HCT116 (cell line): Measurements from ENCODE around the gene PARP8. TPM values are rescaled to one million over a fixed set of nuclear protein-coding genes. Genes with fewer than 3 reads are reported as not detected.

Experiments used
- ATAC-seq: fragments of 200-7000 bp; cut with Tn5 transposase; 2 replicates; pipeline ENCODE4 v1.9.1; 2020; ENCODE audit warnings: mild to moderate bottlenecking, moderate library complexity
- BruUV-seq: library from RNA; stranded (reverse); fragments of 400-500 nt; replicated peaks from 2 replicates; lab custom pipeline; 2021; lab: Mats Ljungman, UMichigan
- CTCF ChIA-PET: fragments of 300-600 bp; sonication (Branson Sonifier 250); formaldehyde crosslinking; loops from one replicate; lab custom pipeline; 2021; ENCODE audit warnings: antibody characterized with exemption; lab: Charles Lee
- POLR2A ChIA-PET: fragments of 300-600, 350-600 bp; sonication (Branson Sonifier 250); formaldehyde crosslinking; loops from one replicate; lab custom pipeline; 2021; ENCODE audit warnings: antibody characterized with exemption; lab: Charles Lee
- RAD21 ChIA-PET, 2 experiments: fragments of 300-600 bp; sonication (Branson Sonifier 250); formaldehyde crosslinking; loops; one replicate each; lab custom pipeline; 2023; ENCODE audit warnings: low total read pairs in 2 of 2; ENCODE audit not compliant: uncharacterized antibody in 2 of 2, unreplicated experiment in 2 of 2, low non-redundant PET in 1 of 2; lab: Charles Lee
- DNase-seq: peaks from one replicate; pipeline ENCODE4 v3.0.0-alpha.2; 2010; ENCODE audit warnings: low read depth, low spot score
- H2AFZ ChIP-seq: fragments of 200-600 bp; shearing (Covaris generic), sonication (generic); 2 replicates; pipeline ENCODE4 v1.6.1; 2017; ENCODE audit warnings: low read depth, mixed run types, mixed read lengths, antibody characterized with exemption, low read length; ENCODE audit not compliant: poor library complexity, severe bottlenecking
- H3K27ac ChIP-seq: 2 replicates; pipeline ENCODE4 v1.5.1; 2012; ENCODE audit warnings: low read depth, low read length
- H3K27me3 ChIP-seq: fragments of 200-600 bp; sonication (generic); 2 replicates; pipeline ENCODE4 v1.6.1; 2016; ENCODE audit warnings: mixed run types, low read length, mixed read lengths; ENCODE audit not compliant: insufficient read depth
- H3K36me3 ChIP-seq, 2 experiments: fragments of 200-500 bp in 1 of 2; fragments of 200-600 bp in 1 of 2; sonication (Bioruptor generic) in 1 of 2; sonication (generic) in 1 of 2; 2 replicates each; pipeline versions ENCODE4 v1.5.1 to v1.6.1; 2014 to 2016; ENCODE audit warnings: low read length in 2 of 2, inconsistent platforms in 1 of 2, mixed read lengths in 1 of 2, mixed run types in 1 of 2; ENCODE audit not compliant: insufficient read depth in 2 of 2, control insufficient read depth in 1 of 2
- H3K4me1 ChIP-seq, 2 experiments: fragments of 200-600 bp in 1 of 2; sonication (generic) in 1 of 2; 2 replicates each; pipeline versions ENCODE4 v1.5.1 to v1.6.1; 2012 to 2017; ENCODE audit warnings: low read length in 2 of 2, inconsistent platforms in 1 of 2, mild to moderate bottlenecking in 1 of 2, mixed read lengths in 1 of 2, mixed run types in 1 of 2, moderate library complexity in 1 of 2; ENCODE audit not compliant: insufficient read depth in 2 of 2, control insufficient read depth in 1 of 2
- H3K4me2 ChIP-seq: fragments of 200-600 bp; sonication (generic); 2 replicates; pipeline ENCODE4 v1.6.1; 2017; ENCODE audit warnings: mixed run types, low read length, mixed read lengths
- H3K4me3 ChIP-seq, 2 experiments: fragments of 200-600 bp in 1 of 2; sonication (generic) in 1 of 2; replicated peaks in 1 of 2; 2 replicates each; pipeline ENCODE4 v1.5.1; 2011 to 2016; ENCODE audit warnings: low read length in 2 of 2, control low read depth in 1 of 2, low read depth in 1 of 2, mild to moderate bottlenecking in 1 of 2, mixed read lengths in 1 of 2, mixed run types in 1 of 2
- H3K79me2 ChIP-seq: fragments of 200-600 bp; sonication (generic); 2 replicates; pipeline ENCODE4 v1.6.1; 2017; ENCODE audit warnings: mild to moderate bottlenecking, mixed run types, low read length, moderate library complexity, mixed read lengths; ENCODE audit not compliant: insufficient read depth
- H3K9ac ChIP-seq: fragments of 200-600 bp; sonication (generic); 2 replicates; pipeline ENCODE4 v1.6.1; 2016; ENCODE audit warnings: low read length, mixed read lengths
- H3K9me2 ChIP-seq: fragments of 200-600 bp; sonication (generic), shearing (Covaris generic); 2 replicates; pipeline ENCODE4 v1.6.1; 2017; ENCODE audit warnings: mixed run types, mild to moderate bottlenecking, moderate library complexity; ENCODE audit not compliant: insufficient read depth
- H3K9me3 ChIP-seq, 2 experiments: fragments of 200-500 bp in 1 of 2; fragments of 200-600 bp in 1 of 2; sonication (Bioruptor generic) in 1 of 2; sonication (generic) in 1 of 2; 2 replicates each; pipeline ENCODE4 v1.6.1; 2014 to 2017; ENCODE audit warnings: low read length in 2 of 2, mixed read lengths in 2 of 2, inconsistent platforms in 1 of 2, low read depth in 1 of 2, mild to moderate bottlenecking in 1 of 2, mixed run types in 1 of 2, moderate library complexity in 1 of 2; ENCODE audit not compliant: control insufficient read depth in 1 of 2, insufficient read depth in 1 of 2
- H4K20me1 ChIP-seq: fragments of 200-600 bp; sonication (generic), shearing (Covaris generic); 2 replicates; pipeline ENCODE4 v1.6.1; 2017; ENCODE audit warnings: mixed run types, mild to moderate bottlenecking, moderate library complexity; ENCODE audit not compliant: insufficient read depth
- CBX3 ChIP-seq: IDR thresholded peaks from 2 replicates; pipeline ENCODE4 v1.6.1; 2012; ENCODE audit warnings: low read depth
- CEBPB ChIP-seq: IDR thresholded peaks from 2 replicates; pipeline ENCODE4 v1.6.1; 2012; ENCODE audit warnings: low read depth
- EGR1 ChIP-seq: IDR thresholded peaks from 2 replicates; pipeline ENCODE4 v1.6.1; 2012; ENCODE audit warnings: low read depth
- ELF1 ChIP-seq: IDR thresholded peaks from 2 replicates; pipeline ENCODE4 v1.6.1; 2012; ENCODE audit warnings: low read depth, borderline replicate concordance
- EZH2 ChIP-seq: fragments of 200-600 bp; sonication (generic); IDR thresholded peaks from 2 replicates; pipeline ENCODE4 v1.6.1; 2017; ENCODE audit warnings: antibody characterized with exemption, mixed run types
- EZH2phosphoT487 ChIP-seq: fragments of 200-600 bp; IDR thresholded peaks from 2 replicates; pipeline ENCODE4 v1.6.1; 2018; ENCODE audit warnings: antibody characterized with exemption, borderline replicate concordance
- FOSL1 ChIP-seq: IDR thresholded peaks from 2 replicates; pipeline ENCODE4 v1.6.1; 2012; ENCODE audit warnings: low read depth
- JUND ChIP-seq: IDR thresholded peaks from 2 replicates; pipeline ENCODE4 v1.6.1; 2012
- POLR2AphosphoS5 ChIP-seq: IDR thresholded peaks from 2 replicates; pipeline ENCODE4 v1.6.1; 2011; ENCODE audit warnings: mild to moderate bottlenecking, low read depth, low read length, moderate library complexity
- SIN3A ChIP-seq: IDR thresholded peaks from 2 replicates; pipeline ENCODE4 v1.6.1; 2012; ENCODE audit warnings: low read depth
- SP1 ChIP-seq: IDR thresholded peaks from 2 replicates; pipeline ENCODE4 v1.6.1; 2012; ENCODE audit warnings: low read depth
- ZNF274 ChIP-seq: fragments of 200-500 bp; sonication (Bioruptor generic); IDR thresholded peaks from 2 replicates; pipeline ENCODE4 v1.6.1; 2014; ENCODE audit warnings: mild to moderate bottlenecking, low read depth, low read length, inconsistent platforms
- intact Hi-C: fragments of 100-400 bp; cut with micrococcal nuclease; formaldehyde crosslinking; loops from 2 replicates; pipeline ENCODE4 v1.10.0; 2022
- total RNA-seq: library from RNA; stranded (reverse); gene quantifications from one replicate; pipeline ENCODE4 v1.2.1, GENCODE V29; 2021; ENCODE audit not compliant: unreplicated experiment
- TF ChIP-seq, protein P1 (sequence below), 3 experiments: fragments of 200-600 bp in 1 of 3; sonication (generic) in 1 of 3; IDR thresholded peaks in 2 of 3; conservative IDR thresholded peaks in 1 of 3; 2 replicates each; pipeline ENCODE4 v1.5.1; 2012 to 2017; ENCODE audit warnings: low read depth in 2 of 3, low read length in 2 of 3, antibody characterized with exemption in 1 of 3, borderline replicate concordance in 1 of 3, control low read depth in 1 of 3, mild to moderate bottlenecking in 1 of 3, mixed read lengths in 1 of 3, mixed run types in 1 of 3, moderate library complexity in 1 of 3; ENCODE audit not compliant: insufficient read depth in 1 of 3
- TF ChIP-seq, protein P2 (sequence below): IDR thresholded peaks from 2 replicates; pipeline ENCODE4 v1.6.1; 2011; ENCODE audit warnings: mild to moderate bottlenecking, low read length, moderate library complexity; ENCODE audit not compliant: insufficient replicate concordance; ENCODE audit errors: extremely low read depth

PARP8 gene
- total RNA-seq, 1 experiment from 2014 or later = 19.0 TPM

DNA sequence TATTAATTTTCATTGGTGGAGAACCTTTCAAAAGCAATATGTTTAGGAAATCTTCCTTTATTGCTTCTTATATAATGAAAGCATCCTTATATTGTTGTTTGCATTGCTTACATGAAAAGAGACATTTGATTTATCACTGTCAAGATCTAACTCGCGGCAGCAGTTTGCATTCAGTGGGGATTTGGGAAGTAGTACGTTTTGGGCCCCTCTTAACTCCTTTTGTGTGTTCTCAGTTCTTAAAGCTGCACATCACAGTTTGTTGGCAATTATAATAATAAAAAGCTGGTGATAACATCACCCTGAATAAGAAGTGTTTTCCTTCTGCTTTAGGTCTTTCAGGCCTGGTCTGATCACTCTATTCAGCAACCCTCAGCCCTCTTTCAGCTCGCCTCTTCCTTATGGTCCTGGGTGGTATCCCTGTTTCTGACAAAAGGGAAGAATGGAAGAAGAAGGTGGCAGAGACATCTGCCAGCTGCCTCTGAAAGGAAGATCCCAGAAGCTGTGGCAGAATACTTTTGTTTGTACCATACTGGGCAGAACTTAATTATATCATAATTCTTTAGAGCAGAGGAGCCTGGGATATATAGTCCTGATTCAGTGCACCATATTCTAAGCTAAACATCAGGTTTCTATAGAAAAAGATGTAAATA lies 53.7 kb downstream of the PARP8 start:
- H3K9ac ChIP-seq = no peak overlapping the region
- DNase-seq (no peak), ATAC-seq (no peak)
- ChIA-PET RAD21 (no interaction called here), CTCF (interaction anchor here (1.6 kb wide), 1 partner anchor 28 kb away, joined by 4 read pairs; no protein-coding TSS in a partner anchor), POLR2A (no interaction called here)
- no peak overlapping the region for H3K4me3 ChIP-seq
- no peak overlapping the region for H2AFZ ChIP-seq
- intact Hi-C loops = no loop called here
- no peaks in the 10 kb centered on the region for H3K9me3 ChIP-seq
- no peaks in the 10 kb centered on the region for H3K27me3 ChIP-seq
- no peaks in the 10 kb centered on the region for H3K4me1 ChIP-seq
- BruUV-seq = no TSS peak
- no peaks in the 10 kb centered on the region for H3K9me2 ChIP-seq
- H3K4me2 ChIP-seq = no peak overlapping the region
- no peaks in the 10 kb centered on the region for H3K36me3 ChIP-seq
- TF ChIP-seq EZH2 (no peak), ZNF274 (no peak), SP1 (no peak), FOSL1 (no peak), ELF1 (no peak), POLR2AphosphoS5 (no peak), EGR1 (no peak), SIN3A (no peak), JUND (no peak), CBX3 (no peak), CEBPB (no peak), EZH2phosphoT487 (no peak)
- TF ChIP-seq, protein P1, sequence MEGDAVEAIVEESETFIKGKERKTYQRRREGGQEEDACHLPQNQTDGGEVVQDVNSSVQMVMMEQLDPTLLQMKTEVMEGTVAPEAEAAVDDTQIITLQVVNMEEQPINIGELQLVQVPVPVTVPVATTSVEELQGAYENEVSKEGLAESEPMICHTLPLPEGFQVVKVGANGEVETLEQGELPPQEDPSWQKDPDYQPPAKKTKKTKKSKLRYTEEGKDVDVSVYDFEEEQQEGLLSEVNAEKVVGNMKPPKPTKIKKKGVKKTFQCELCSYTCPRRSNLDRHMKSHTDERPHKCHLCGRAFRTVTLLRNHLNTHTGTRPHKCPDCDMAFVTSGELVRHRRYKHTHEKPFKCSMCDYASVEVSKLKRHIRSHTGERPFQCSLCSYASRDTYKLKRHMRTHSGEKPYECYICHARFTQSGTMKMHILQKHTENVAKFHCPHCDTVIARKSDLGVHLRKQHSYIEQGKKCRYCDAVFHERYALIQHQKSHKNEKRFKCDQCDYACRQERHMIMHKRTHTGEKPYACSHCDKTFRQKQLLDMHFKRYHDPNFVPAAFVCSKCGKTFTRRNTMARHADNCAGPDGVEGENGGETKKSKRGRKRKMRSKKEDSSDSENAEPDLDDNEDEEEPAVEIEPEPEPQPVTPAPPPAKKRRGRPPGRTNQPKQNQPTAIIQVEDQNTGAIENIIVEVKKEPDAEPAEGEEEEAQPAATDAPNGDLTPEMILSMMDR (IDR thresholded peaks at IDR 0.05 in 2 of 3, conservative IDR thresholded peaks at IDR 0.05 in 1 of 3; ENCODE audit: borderline replicate concordance in 1 of 3, insufficient read depth in 1 of 3, low read depth in 2 of 3, low read length in 2 of 3) = no peak
- TF ChIP-seq, protein P2, sequence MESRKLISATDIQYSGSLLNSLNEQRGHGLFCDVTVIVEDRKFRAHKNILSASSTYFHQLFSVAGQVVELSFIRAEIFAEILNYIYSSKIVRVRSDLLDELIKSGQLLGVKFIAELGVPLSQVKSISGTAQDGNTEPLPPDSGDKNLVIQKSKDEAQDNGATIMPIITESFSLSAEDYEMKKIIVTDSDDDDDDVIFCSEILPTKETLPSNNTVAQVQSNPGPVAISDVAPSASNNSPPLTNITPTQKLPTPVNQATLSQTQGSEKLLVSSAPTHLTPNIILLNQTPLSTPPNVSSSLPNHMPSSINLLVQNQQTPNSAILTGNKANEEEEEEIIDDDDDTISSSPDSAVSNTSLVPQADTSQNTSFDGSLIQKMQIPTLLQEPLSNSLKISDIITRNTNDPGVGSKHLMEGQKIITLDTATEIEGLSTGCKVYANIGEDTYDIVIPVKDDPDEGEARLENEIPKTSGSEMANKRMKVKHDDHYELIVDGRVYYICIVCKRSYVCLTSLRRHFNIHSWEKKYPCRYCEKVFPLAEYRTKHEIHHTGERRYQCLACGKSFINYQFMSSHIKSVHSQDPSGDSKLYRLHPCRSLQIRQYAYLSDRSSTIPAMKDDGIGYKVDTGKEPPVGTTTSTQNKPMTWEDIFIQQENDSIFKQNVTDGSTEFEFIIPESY = no peak
- no peaks in the 10 kb centered on the region for H3K79me2 ChIP-seq
- H4K20me1 ChIP-seq = no peaks in the 10 kb centered on the region
- H3K27ac ChIP-seq = no peak overlapping the region
